Caco-2 (cell line): ENCODE measurements around the gene ACCS. TPM values are rescaled to one million over a fixed set of nuclear protein-coding genes. Genes with fewer than 3 reads are reported as not detected.

Source experiments
- BruUV-seq: library from RNA; stranded (reverse); fragments of 400-500 nt; replicated peaks from 2 replicates; lab custom pipeline; 2021; lab: Mats Ljungman, UMichigan
- CTCF ChIA-PET: fragments of 300-600 bp; sonication (Branson Sonifier 250); formaldehyde crosslinking; loops from one replicate; lab custom pipeline; 2022; ENCODE audit warnings: antibody characterized with exemption; lab: Charles Lee
- POLR2A ChIA-PET: fragments of 300-600 bp; sonication (Branson Sonifier 250); formaldehyde crosslinking; loops from one replicate; lab custom pipeline; 2022; ENCODE audit warnings: antibody characterized with exemption; lab: Charles Lee
- DNase-seq, 2 experiments: peaks; one replicate each; pipeline versions ENCODE4 v3.0.0 to v3.0.0-alpha.2; 2020 to 2022
- H3K27me3 ChIP-seq: replicated peaks from 2 replicates; pipeline ENCODE4 v1.6.0; 2011; ENCODE audit warnings: low read length; ENCODE audit not compliant: control insufficient read depth, insufficient read depth
- H3K36me3 ChIP-seq: 2 replicates; pipeline ENCODE4 v1.5.1; 2011; ENCODE audit warnings: low read length; ENCODE audit not compliant: control insufficient read depth, insufficient read depth
- H3K4me1 ChIP-seq: fragments of 250-450 bp; sonication (Bioruptor Pico); 2 replicates; pipeline ENCODE4 v1.5.1; 2020; ENCODE audit warnings: mild to moderate bottlenecking
- H3K4me3 ChIP-seq: 2 replicates; pipeline ENCODE4 v1.5.1; 2011; ENCODE audit warnings: low read depth, mild to moderate bottlenecking, control low read depth, low read length
- H3K9me3 ChIP-seq: fragments of 250-450 bp; sonication (Bioruptor Pico); 2 replicates; pipeline ENCODE4 v1.5.1; 2020; ENCODE audit warnings: mild to moderate bottlenecking, moderate library complexity
- H3K27ac Mint-ChIP-seq: one replicate; pipeline ENCODE4 v1.8.0; 2022; ENCODE audit warnings: mixed read lengths; ENCODE audit not compliant: unreplicated experiment
- H3K27me3 Mint-ChIP-seq: one replicate; pipeline ENCODE4 v1.8.0; 2022; ENCODE audit warnings: mixed read lengths; ENCODE audit not compliant: insufficient read depth, unreplicated experiment
- H3K36me3 Mint-ChIP-seq: one replicate; pipeline ENCODE4 v1.8.0; 2022; ENCODE audit warnings: mild to moderate bottlenecking, mixed read lengths; ENCODE audit not compliant: insufficient read depth, unreplicated experiment
- H3K4me1 Mint-ChIP-seq: one replicate; pipeline ENCODE4 v1.8.0; 2022; ENCODE audit warnings: low read depth, mixed read lengths; ENCODE audit not compliant: unreplicated experiment
- H3K4me3 Mint-ChIP-seq: one replicate; pipeline ENCODE4 v1.8.0; 2022; ENCODE audit warnings: mild to moderate bottlenecking, moderate library complexity, mixed read lengths; ENCODE audit not compliant: unreplicated experiment
- H3K9me3 Mint-ChIP-seq: one replicate; pipeline ENCODE4 v1.8.0; 2022; ENCODE audit warnings: mixed read lengths; ENCODE audit not compliant: unreplicated experiment
- CTCF ChIP-seq, 2 experiments: fragments of 200-600 bp in 1 of 2; IDR thresholded peaks; 1 replicate in 1 of 2; 2 replicates in 1 of 2; pipeline versions ENCODE4 v1.5.1 to v1.8.0; 2011 to 2022; ENCODE audit warnings: antibody characterized with exemption in 1 of 2, control low read depth in 1 of 2, inconsistent platforms in 1 of 2, low read depth in 1 of 2, low read length in 1 of 2, mild to moderate bottlenecking in 1 of 2, moderate library complexity in 1 of 2; ENCODE audit not compliant: insufficient read depth in 1 of 2, severe bottlenecking in 1 of 2, unreplicated experiment in 1 of 2
- intact Hi-C: fragments of 100-400 bp; cut with micrococcal nuclease; formaldehyde crosslinking; loops from one replicate; pipeline ENCODE4 v1.10.0; 2022; ENCODE audit not compliant: unreplicated experiment
- total RNA-seq: library from RNA; stranded (reverse); gene quantifications from 2 replicates; pipeline ENCODE4 v1.2.3, GENCODE V29; 2022

The ACCS gene
- total RNA-seq, 1 experiment from 2014 or later: 24.7 TPM

- Mint-ChIP-seq H3K9me3 (peaks cover 9% of the 10 kb centered on the region), H3K4me3 (no peak overlapping the region), H3K4me1 (no peaks in the 10 kb centered on the region), H3K36me3 (peaks cover 7% of the 10 kb centered on the region), H3K27ac (no peak overlapping the region), H3K27me3 (no peaks in the 10 kb centered on the region)
- no peak overlapping the region for H3K4me3 ChIP-seq
- DNase-seq: no peak
- ChIA-PET CTCF (no interaction called here), POLR2A (no interaction called here)
- H3K9me3 ChIP-seq: peaks cover 4% of the 10 kb centered on the region
- no peaks in the 10 kb centered on the region for H3K4me1 ChIP-seq
- H3K36me3 ChIP-seq: no peaks in the 10 kb centered on the region; the same call in 1 of the 2 replicates
- no peaks in the 10 kb centered on the region for H3K27me3 ChIP-seq
- no TSS peak for BruUV-seq
- TF ChIP-seq CTCF (IDR thresholded peaks at IDR 0.05; ENCODE audit: insufficient read depth in 1 of 2, low read depth in 1 of 2, low read length in 1 of 2, severe bottlenecking in 1 of 2, unreplicated experiment in 1 of 2): no peak
- intact Hi-C loops: no loop called here
These were observed 14.9 kb downstream of the ACCS start for GRCh38 chr11:44080951-44081350.

- Histone ChIP-seq H3K4me3 (no peak overlapping the region), H3K36me3 (no peaks in the 10 kb centered on the region; the same call in 1 of the 2 replicates), H3K9me3 (peaks cover 4% of the 10 kb centered on the region), H3K4me1 (no peaks in the 10 kb centered on the region), H3K27me3 (no peaks in the 10 kb centered on the region)
- no peak for DNase-seq
- Mint-ChIP-seq H3K27ac (no peak overlapping the region), H3K9me3 (peaks cover 17% of the 10 kb centered on the region), H3K4me1 (no peaks in the 10 kb centered on the region), H3K4me3 (no peak overlapping the region), H3K27me3 (no peaks in the 10 kb centered on the region), H3K36me3 (peaks cover 7% of the 10 kb centered on the region)
- ChIA-PET POLR2A (no interaction called here), CTCF (no interaction called here)
- intact Hi-C loops: no loop called here
- TF ChIP-seq CTCF (IDR thresholded peaks at IDR 0.05; ENCODE audit: insufficient read depth in 1 of 2, low read depth in 1 of 2, low read length in 1 of 2, severe bottlenecking in 1 of 2, unreplicated experiment in 1 of 2): no peak
- BruUV-seq: no TSS peak
These were observed 16.6 kb downstream of the ACCS start for GRCh38 chr11:44082645-44083044.

GRCh38 chr11:44083433-44083832 lies 17.4 kb downstream of the ACCS start:
- Mint-ChIP-seq H3K27me3 (no peaks in the 10 kb centered on the region), H3K27ac (no peak overlapping the region), H3K36me3 (peaks cover 10% of the 10 kb centered on the region), H3K4me3 (no peak overlapping the region), H3K9me3 (peaks cover 22% of the 10 kb centered on the region), H3K4me1 (peaks cover 3% of the 10 kb centered on the region)
- BruUV-seq: no TSS peak
- POLR2A ChIA-PET: no interaction called here
- Histone ChIP-seq H3K4me3 (no peak overlapping the region), H3K36me3 (no peaks in the 10 kb centered on the region; the same call in 1 of the 2 replicates), H3K9me3 (peaks cover 4% of the 10 kb centered on the region), H3K27me3 (no peaks in the 10 kb centered on the region), H3K4me1 (peaks cover 2% of the 10 kb centered on the region)
- CTCF ChIA-PET: interaction anchor here (1.0 kb wide), 1 partner anchor 11 kb away, joined by 3 read pairs; no protein-coding TSS in a partner anchor
- no peak for DNase-seq
- no peak for TF ChIP-seq CTCF (IDR thresholded peaks at IDR 0.05; ENCODE audit: insufficient read depth in 1 of 2, low read depth in 1 of 2, low read length in 1 of 2, severe bottlenecking in 1 of 2, unreplicated experiment in 1 of 2)
- intact Hi-C loops: no loop called here
